ENCODE measurements around the gene AKR1E2.
A peak's percentile ranks its signal among the peaks of the same experiment; 100 is the strongest.
"Not testable (repeated sequence)": the region's sequence is repeated elsewhere in the genome, so short reads cannot be mapped to it uniquely, and the experiment has no call there.

Gene AKR1E2

GRCh38 chr10:4810092-4810491 is 15.9 kb upstream of the AKR1E2 start:
- H3K4me3 ChIP-seq (replicated peaks; ENCODE audit: low read depth, low read length): no peak overlapping the region
- TF ChIP-seq CTCF (IDR thresholded peaks at IDR 0.05; ENCODE audit: low read length, missing control alignments): no peak
- DNase-seq (ENCODE audit: low read depth): peak; percentile 70

- no peak for DNase-seq (ENCODE audit: low read depth)
- TF ChIP-seq CTCF (IDR thresholded peaks at IDR 0.05; ENCODE audit: low read length, missing control alignments): no peak
- H3K4me3 ChIP-seq (replicated peaks; ENCODE audit: low read depth, low read length): no peak overlapping the region
Observed at GRCh38 chr10:4812046-4812445, 14.0 kb upstream of the AKR1E2 start.

- peak; percentile 73 for DNase-seq (ENCODE audit: low read depth)
- no peak overlapping the region for H3K4me3 ChIP-seq (replicated peaks; ENCODE audit: low read depth, low read length)
- TF ChIP-seq CTCF (IDR thresholded peaks at IDR 0.05; ENCODE audit: low read length, missing control alignments): no peak
Observed at GRCh38 chr10:4813023-4813422, 13.0 kb upstream of the AKR1E2 start.

GRCh38 chr10:4813496-4813895 is 12.5 kb upstream of the AKR1E2 start:
- no peak for TF ChIP-seq CTCF (IDR thresholded peaks at IDR 0.05; ENCODE audit: low read length, missing control alignments)
- H3K4me3 ChIP-seq (replicated peaks; ENCODE audit: low read depth, low read length): no peak overlapping the region
- no peak for DNase-seq (ENCODE audit: low read depth)

- peak; percentile 64 for DNase-seq (ENCODE audit: low read depth)
Observed at GRCh38 chr10:4815646-4816180, 10.3 kb upstream of the AKR1E2 start.

GRCh38 chr10:4816966-4817365 is 9.0 kb upstream of the AKR1E2 start:
- no peak for TF ChIP-seq CTCF (IDR thresholded peaks at IDR 0.05; ENCODE audit: low read length, missing control alignments)
- H3K4me3 ChIP-seq (replicated peaks; ENCODE audit: low read depth, low read length): no peak overlapping the region

More at GRCh38 chr10:4815646-4816180, 10.3 kb upstream of the AKR1E2 start:
- not testable (repeated sequence) for H3K4me3 ChIP-seq (replicated peaks; ENCODE audit: low read depth, low read length)

GRCh38 chr10:4819067-4819466 is 6.9 kb upstream of the AKR1E2 start:
- no peak overlapping the region for H3K4me3 ChIP-seq (replicated peaks; ENCODE audit: low read depth, low read length)
- no peak for DNase-seq (ENCODE audit: low read depth)
- no peak for TF ChIP-seq CTCF (IDR thresholded peaks at IDR 0.05; ENCODE audit: low read length, missing control alignments)

More at GRCh38 chr10:4816966-4817365, 9.0 kb upstream of the AKR1E2 start:
- no peak for DNase-seq (ENCODE audit: low read depth)

Data from fibroblast of pulmonary artery (primary cell).